OCI-LY1 (cell line): Measurements from ENCODE around the gene PRIM1.

Experiments used
- H2AFZ ChIP-seq: fragments of 200-600 bp; sonication (generic), shearing (Covaris generic); 2 replicates; pipeline ENCODE4 v1.6.0; 2014; ENCODE audit warnings: antibody characterized with exemption, mild to moderate bottlenecking, low read length
- H3F3A ChIP-seq: fragments of 200-600 bp; sonication (generic), shearing (Covaris generic); 2 replicates; pipeline ENCODE4 v1.6.0; 2014; ENCODE audit warnings: mild to moderate bottlenecking, antibody characterized with exemption, low read length, moderate library complexity; ENCODE audit not compliant: insufficient read depth
- H3K27ac ChIP-seq: fragments of 200-600 bp; sonication (generic); 2 replicates; pipeline ENCODE4 v1.5.1; 2014; ENCODE audit warnings: low read length, mixed run types, mild to moderate bottlenecking, low read depth; ENCODE audit not compliant: poor library complexity, severe bottlenecking
- H3K27me3 ChIP-seq: fragments of 200-600 bp; sonication (generic); 2 replicates; pipeline ENCODE4 v1.6.0; 2014; ENCODE audit warnings: antibody characterized with exemption, mild to moderate bottlenecking, low read length, moderate library complexity; ENCODE audit not compliant: insufficient read depth
- H3K36me3 ChIP-seq: fragments of 200-600 bp; sonication (generic); 2 replicates; pipeline ENCODE4 v1.6.1; 2014; ENCODE audit warnings: mild to moderate bottlenecking, antibody characterized with exemption, low read length, moderate library complexity, mixed read lengths; ENCODE audit not compliant: insufficient read depth
- H3K4me1 ChIP-seq: fragments of 200-600 bp; sonication (generic); 2 replicates; pipeline ENCODE4 v1.5.1; 2014; ENCODE audit warnings: mild to moderate bottlenecking, low read length, moderate library complexity; ENCODE audit not compliant: insufficient read depth, severe bottlenecking
- H3K4me2 ChIP-seq: fragments of 200-600 bp; sonication (generic), shearing (Covaris generic); 2 replicates; pipeline ENCODE4 v1.6.1; 2014; ENCODE audit warnings: low read length
- H3K4me3 ChIP-seq: fragments of 200-600 bp; sonication (generic); 2 replicates; pipeline ENCODE4 v1.5.1; 2014; ENCODE audit warnings: low read length, low read depth, mild to moderate bottlenecking, mixed read lengths; ENCODE audit not compliant: poor library complexity, severe bottlenecking
- H3K79me2 ChIP-seq: fragments of 200-600 bp; shearing (Covaris generic); 2 replicates; pipeline ENCODE4 v1.6.1; 2016; ENCODE audit warnings: mixed run types, low read length, mixed read lengths; ENCODE audit not compliant: insufficient read depth
- H3K9ac ChIP-seq: fragments of 200-600 bp; sonication (generic), shearing (Covaris generic); 2 replicates; pipeline ENCODE4 v1.6.1; 2014; ENCODE audit warnings: mild to moderate bottlenecking, low read length, mixed read lengths
- H3K9me2 ChIP-seq: fragments of 200-600 bp; sonication (generic), shearing (Covaris generic); 2 replicates; pipeline ENCODE4 v1.6.1; 2014; ENCODE audit warnings: low read depth, mild to moderate bottlenecking, low read length, mixed read lengths
- H3K9me3 ChIP-seq: fragments of 200-600 bp; shearing (Covaris generic); 2 replicates; pipeline ENCODE4 v1.6.1; 2014; ENCODE audit warnings: low read length, mixed read lengths
- H4K20me1 ChIP-seq: fragments of 200-600 bp; sonication (generic), shearing (Covaris generic); 2 replicates; pipeline ENCODE4 v1.6.0; 2016; ENCODE audit warnings: mild to moderate bottlenecking, low read length; ENCODE audit not compliant: insufficient read depth
- EZH2 ChIP-seq: fragments of 200-600 bp; sonication (generic), shearing (Covaris generic); IDR thresholded peaks from 2 replicates; pipeline ENCODE4 v1.8.0; 2017; ENCODE audit warnings: borderline replicate concordance, mixed run types, mild to moderate bottlenecking, antibody characterized with exemption, low read length, moderate library complexity, mixed read lengths
- TF ChIP-seq, protein P1 (sequence below): fragments of 200-600 bp; sonication (generic), shearing (Covaris generic); IDR thresholded peaks from 2 replicates; pipeline ENCODE4 v1.5.1; 2017; ENCODE audit warnings: mild to moderate bottlenecking, antibody characterized with exemption, low read length, moderate library complexity, mixed read lengths

PRIM1 gene

DNA sequence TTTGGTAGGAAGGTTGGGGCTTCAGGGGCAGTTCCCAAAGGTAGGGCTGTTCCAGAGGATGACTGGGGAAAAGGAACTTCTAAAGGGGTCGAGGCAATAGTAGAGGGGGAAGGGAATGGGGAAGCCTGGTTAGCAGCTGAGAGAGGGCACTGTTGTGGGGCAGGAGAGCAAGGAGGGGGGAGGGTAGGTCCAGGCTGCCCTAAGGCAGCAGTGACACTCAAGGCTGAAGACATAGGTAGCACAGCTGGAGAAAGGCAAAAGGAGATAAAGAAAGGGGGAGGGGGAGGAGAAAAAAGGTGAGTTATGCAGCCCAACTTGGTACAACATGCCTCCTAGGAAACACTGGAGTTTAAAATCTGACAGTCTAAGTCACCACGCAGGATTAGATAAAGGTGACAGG lies 30.9 kb downstream of the PRIM1 start:
- peak overlapping the region; percentile 80 for H3K4me2 ChIP-seq
- H3K9ac ChIP-seq, result no peak overlapping the region
- peaks cover 83% of the 10 kb centered on the region for H3K36me3 ChIP-seq
- no peaks in the 10 kb centered on the region for H3F3A ChIP-seq
- peaks cover 65% of the 10 kb centered on the region for H3K79me2 ChIP-seq
- no peaks in the 10 kb centered on the region for H3K9me2 ChIP-seq
- TF ChIP-seq EZH2, result no peak
- TF ChIP-seq, protein P1, sequence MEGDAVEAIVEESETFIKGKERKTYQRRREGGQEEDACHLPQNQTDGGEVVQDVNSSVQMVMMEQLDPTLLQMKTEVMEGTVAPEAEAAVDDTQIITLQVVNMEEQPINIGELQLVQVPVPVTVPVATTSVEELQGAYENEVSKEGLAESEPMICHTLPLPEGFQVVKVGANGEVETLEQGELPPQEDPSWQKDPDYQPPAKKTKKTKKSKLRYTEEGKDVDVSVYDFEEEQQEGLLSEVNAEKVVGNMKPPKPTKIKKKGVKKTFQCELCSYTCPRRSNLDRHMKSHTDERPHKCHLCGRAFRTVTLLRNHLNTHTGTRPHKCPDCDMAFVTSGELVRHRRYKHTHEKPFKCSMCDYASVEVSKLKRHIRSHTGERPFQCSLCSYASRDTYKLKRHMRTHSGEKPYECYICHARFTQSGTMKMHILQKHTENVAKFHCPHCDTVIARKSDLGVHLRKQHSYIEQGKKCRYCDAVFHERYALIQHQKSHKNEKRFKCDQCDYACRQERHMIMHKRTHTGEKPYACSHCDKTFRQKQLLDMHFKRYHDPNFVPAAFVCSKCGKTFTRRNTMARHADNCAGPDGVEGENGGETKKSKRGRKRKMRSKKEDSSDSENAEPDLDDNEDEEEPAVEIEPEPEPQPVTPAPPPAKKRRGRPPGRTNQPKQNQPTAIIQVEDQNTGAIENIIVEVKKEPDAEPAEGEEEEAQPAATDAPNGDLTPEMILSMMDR, result no peak
- H3K4me1 ChIP-seq, result peaks cover 47% of the 10 kb centered on the region
- H3K27ac ChIP-seq, result peak overlapping the region; percentile 7
- no peaks in the 10 kb centered on the region for H3K9me3 ChIP-seq
- H3K27me3 ChIP-seq, result no peaks in the 10 kb centered on the region
- H3K4me3 ChIP-seq, result no peak overlapping the region
- peaks cover 5% of the 10 kb centered on the region for H4K20me1 ChIP-seq
- H2AFZ ChIP-seq, result no peak overlapping the region

DNA sequence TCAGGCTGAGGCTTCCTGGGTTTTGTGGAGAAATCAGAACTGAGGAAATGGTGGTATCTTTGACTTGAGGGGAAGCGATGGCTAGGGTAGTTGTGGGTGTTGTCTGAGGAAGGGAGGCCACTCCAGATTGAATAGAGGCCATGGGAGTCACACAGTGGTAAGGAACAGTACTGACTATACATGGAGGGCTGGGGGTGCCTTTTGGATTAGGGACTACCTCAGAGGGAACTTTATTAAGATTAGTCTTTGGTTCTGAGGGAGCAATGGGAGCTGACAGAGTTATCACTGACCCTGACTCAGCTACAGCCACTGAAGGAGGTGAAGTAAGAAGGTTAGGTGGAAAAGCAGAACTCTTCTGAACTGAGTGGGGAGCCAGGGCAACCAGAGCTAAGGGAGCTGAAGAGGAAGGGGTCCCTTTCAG lies 31.4 kb downstream of the PRIM1 start:
- TF ChIP-seq, protein P1, result no peak
- TF ChIP-seq EZH2, result no peak
- Histone ChIP-seq H3K79me2 (peaks cover 67% of the 10 kb centered on the region), H4K20me1 (peaks cover 5% of the 10 kb centered on the region), H3K9ac (no peak overlapping the region), H3K9me3 (no peaks in the 10 kb centered on the region), H3F3A (no peaks in the 10 kb centered on the region), H3K27me3 (no peaks in the 10 kb centered on the region), H3K27ac (peak overlapping the region; percentile 7), H3K4me2 (0 out of 2 replicates have a peak overlapping the region, but pooled peaks have one; percentile 19), H2AFZ (no peak overlapping the region), H3K9me2 (no peaks in the 10 kb centered on the region), H3K36me3 (peaks cover 88% of the 10 kb centered on the region), H3K4me3 (no peak overlapping the region), H3K4me1 (peaks cover 42% of the 10 kb centered on the region)

DNA sequence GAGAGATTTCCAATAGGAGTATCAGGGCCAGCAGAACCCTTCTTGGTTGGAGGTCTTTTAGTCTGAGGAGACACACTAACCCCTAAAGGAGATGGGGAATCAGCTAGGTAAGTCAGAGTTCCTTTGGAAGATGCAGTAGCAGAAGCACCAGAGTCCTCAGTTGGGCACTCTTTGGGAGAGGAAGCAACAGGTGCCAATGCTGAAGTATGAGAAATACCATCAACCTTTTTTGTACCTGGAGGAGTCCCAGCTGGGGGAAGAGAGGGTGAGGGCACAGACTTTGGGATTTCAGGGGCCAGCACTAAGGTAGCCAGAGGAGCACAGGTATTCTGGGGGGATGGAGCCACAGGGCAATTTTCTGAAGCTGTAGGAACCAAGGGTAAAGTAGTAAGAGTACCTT lies 33.1 kb downstream of the PRIM1 start:
- H2AFZ ChIP-seq, result no peak overlapping the region
- peaks cover 60% of the 10 kb centered on the region for H3K79me2 ChIP-seq
- no peaks in the 10 kb centered on the region for H3K9me3 ChIP-seq
- H3K9me2 ChIP-seq, result no peaks in the 10 kb centered on the region
- H4K20me1 ChIP-seq, result peaks cover 13% of the 10 kb centered on the region
- H3K27me3 ChIP-seq, result no peaks in the 10 kb centered on the region
- H3K4me2 ChIP-seq, result no peak overlapping the region
- no peak overlapping the region for H3K4me3 ChIP-seq
- no peak overlapping the region for H3K27ac ChIP-seq
- H3K4me1 ChIP-seq, result peaks cover 39% of the 10 kb centered on the region
- no peak overlapping the region for H3K9ac ChIP-seq
- TF ChIP-seq, protein P1, result no peak
- no peak for TF ChIP-seq EZH2
- H3F3A ChIP-seq, result no peaks in the 10 kb centered on the region; the same call in 1 of the 2 replicates
- H3K36me3 ChIP-seq, result peaks cover 96% of the 10 kb centered on the region
